ENCODE results near the gene ZBTB42. TPM values are rescaled to one million over a fixed set of nuclear protein-coding genes. Genes with fewer than 3 reads are reported as not detected.

ZBTB42 gene
- total RNA-seq, 1 donor from 2014 or later = 2.4 TPM

DNA sequence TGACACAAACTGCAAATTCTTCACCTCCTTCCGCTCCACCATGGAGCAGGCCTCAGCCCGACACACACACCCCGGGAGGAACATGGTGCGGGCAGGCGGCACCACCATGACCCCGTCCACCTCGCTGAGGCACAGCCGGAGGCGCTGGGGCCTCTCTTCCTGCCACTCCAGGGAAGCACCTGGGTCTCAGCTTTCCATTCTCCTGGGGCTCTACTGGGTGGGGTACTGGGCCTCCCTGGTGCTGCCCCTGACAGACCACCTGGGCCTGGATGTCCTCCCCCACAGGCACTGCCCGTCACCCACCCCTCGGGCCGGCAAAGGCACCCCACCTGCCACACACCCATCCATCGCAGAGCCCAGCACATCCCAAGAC lies 15.2 kb upstream of the ZBTB42 start:
- H3K27ac Mint-ChIP-seq (ENCODE audit: unreplicated experiment) = no peak overlapping the region
- TF ChIP-seq, protein P1, sequence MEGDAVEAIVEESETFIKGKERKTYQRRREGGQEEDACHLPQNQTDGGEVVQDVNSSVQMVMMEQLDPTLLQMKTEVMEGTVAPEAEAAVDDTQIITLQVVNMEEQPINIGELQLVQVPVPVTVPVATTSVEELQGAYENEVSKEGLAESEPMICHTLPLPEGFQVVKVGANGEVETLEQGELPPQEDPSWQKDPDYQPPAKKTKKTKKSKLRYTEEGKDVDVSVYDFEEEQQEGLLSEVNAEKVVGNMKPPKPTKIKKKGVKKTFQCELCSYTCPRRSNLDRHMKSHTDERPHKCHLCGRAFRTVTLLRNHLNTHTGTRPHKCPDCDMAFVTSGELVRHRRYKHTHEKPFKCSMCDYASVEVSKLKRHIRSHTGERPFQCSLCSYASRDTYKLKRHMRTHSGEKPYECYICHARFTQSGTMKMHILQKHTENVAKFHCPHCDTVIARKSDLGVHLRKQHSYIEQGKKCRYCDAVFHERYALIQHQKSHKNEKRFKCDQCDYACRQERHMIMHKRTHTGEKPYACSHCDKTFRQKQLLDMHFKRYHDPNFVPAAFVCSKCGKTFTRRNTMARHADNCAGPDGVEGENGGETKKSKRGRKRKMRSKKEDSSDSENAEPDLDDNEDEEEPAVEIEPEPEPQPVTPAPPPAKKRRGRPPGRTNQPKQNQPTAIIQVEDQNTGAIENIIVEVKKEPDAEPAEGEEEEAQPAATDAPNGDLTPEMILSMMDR (IDR thresholded peaks at IDR 0.05; ENCODE audit: unreplicated experiment) = no peak
- no peak for DNase-seq (ENCODE audit: low spot score)
- peaks cover 7% of the 10 kb centered on the region for H3K27me3 Mint-ChIP-seq (ENCODE audit: unreplicated experiment)
- no peaks in the 10 kb centered on the region for H3K9me3 Mint-ChIP-seq (ENCODE audit: unreplicated experiment)
- H3K4me1 Mint-ChIP-seq (ENCODE audit: unreplicated experiment) = no peaks in the 10 kb centered on the region
- H3K36me3 Mint-ChIP-seq (ENCODE audit: low read depth, unreplicated experiment) = no peaks in the 10 kb centered on the region
- no peak overlapping the region for H3K4me3 Mint-ChIP-seq (ENCODE audit: unreplicated experiment)

DNA sequence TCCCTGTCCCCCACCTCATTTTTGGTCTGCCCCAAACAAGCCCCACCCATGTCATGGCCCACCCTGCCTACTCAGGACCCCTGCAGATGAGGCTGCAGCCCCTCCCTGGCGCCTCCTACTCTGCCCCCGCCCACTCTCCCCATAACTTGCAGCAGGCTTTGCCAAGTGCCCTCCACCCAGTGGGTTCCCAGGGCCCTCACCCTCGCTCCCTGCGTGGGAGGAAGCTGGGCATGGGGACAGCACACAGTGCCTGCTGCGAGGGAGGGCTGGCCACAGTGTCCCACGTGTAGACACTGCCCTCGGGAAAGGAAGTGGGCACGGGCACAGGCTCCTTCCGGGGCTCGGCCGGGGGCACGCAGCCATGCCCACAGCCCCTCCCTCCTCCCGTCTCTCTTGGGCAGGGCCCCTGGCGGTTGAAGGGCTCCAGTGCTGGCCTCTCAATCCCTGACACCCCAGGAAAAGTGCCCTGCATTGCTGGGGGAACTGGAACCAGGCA lies 14.8 kb upstream of the ZBTB42 start:
- no peaks in the 10 kb centered on the region for H3K36me3 Mint-ChIP-seq (ENCODE audit: low read depth, unreplicated experiment)

DNA sequence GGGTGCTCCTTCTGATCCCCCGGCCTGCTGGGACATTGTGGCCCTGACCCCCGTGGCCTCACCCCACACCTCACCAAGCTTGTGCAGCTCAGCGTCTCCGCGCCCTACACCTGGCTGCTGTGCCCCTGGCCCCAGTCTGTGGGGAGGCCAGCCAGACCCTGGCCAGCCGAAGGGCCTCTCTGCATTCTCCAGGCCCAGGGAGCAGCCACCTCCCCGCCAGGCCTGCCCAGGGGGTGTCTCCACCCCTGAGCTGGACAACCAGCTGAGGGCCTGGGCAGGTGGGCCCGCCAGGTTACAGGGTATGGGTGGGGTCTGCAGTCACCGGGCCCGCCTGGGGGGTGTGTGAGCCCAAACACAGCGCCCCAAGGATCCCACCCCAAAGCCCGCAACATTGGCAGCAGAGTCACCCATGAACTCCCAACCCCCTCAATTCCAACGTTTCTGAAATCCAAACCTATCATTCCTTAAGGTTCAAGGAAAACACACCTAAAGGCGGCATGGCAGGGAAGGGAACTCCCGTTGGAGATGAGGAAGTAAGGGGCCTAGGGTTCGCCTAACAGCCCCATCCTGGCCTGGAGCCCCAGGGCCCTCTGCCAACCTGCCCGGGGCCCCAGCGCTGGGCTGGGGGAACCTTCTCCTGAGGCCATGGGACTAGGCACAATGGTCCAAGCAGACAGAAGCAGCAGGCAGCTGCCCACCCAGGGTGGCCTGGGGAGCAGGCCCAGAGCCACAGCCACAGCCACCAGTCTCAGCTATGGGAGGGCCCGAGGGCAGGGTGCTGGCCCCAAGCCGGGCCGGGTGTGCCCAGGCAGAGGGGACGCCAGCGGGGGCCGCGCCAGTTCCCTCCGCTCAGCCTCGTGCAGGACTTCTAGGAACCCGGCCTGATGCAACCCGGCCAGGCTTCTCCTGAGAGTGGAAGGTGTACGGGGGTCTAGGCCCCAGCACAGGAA lies 13.9 kb upstream of the ZBTB42 start:
- Mint-ChIP-seq H3K36me3 (ENCODE audit: low read depth, unreplicated experiment) (peaks cover 4% of the 10 kb centered on the region), H3K9me3 (ENCODE audit: unreplicated experiment) (no peaks in the 10 kb centered on the region), H3K27ac (ENCODE audit: unreplicated experiment) (no peak overlapping the region), H3K4me1 (ENCODE audit: unreplicated experiment) (no peaks in the 10 kb centered on the region), H3K27me3 (ENCODE audit: unreplicated experiment) (peaks cover 10% of the 10 kb centered on the region), H3K4me3 (ENCODE audit: unreplicated experiment) (no peak overlapping the region)
- DNase-seq (ENCODE audit: low spot score) = no peak
- TF ChIP-seq, protein P1 (IDR thresholded peaks at IDR 0.05; ENCODE audit: unreplicated experiment) = no peak

More for the DNA sequence above, 14.8 kb upstream of the ZBTB42 start:
- peaks cover 5% of the 10 kb centered on the region for H3K27me3 Mint-ChIP-seq (ENCODE audit: unreplicated experiment)
- no peaks in the 10 kb centered on the region for H3K9me3 Mint-ChIP-seq (ENCODE audit: unreplicated experiment)
- H3K27ac Mint-ChIP-seq (ENCODE audit: unreplicated experiment) = no peak overlapping the region
- DNase-seq (ENCODE audit: low spot score) = no peak
- TF ChIP-seq, protein P1 (IDR thresholded peaks at IDR 0.05; ENCODE audit: unreplicated experiment) = no peak
- no peaks in the 10 kb centered on the region for H3K4me1 Mint-ChIP-seq (ENCODE audit: unreplicated experiment)
- H3K4me3 Mint-ChIP-seq (ENCODE audit: unreplicated experiment) = no peak overlapping the region

DNA sequence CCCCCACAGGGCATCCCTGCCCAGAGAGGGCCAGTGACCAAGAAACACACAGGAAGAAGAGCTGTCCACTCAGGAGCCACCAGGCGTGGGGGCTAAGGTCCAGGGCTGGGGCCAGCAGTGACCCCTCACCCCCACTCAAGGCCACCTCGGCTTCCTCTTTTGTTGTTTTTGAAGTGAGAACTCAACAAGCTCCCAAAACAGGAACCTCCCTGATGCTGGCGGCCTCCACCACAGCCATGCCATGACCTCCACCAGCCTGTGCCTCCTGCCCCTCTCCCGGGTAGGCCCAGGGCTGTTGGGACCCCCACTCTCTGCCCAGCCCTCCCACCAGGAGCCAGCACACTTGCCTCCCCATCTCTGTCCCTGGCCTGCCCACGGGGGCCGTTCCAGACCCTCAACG lies 13.2 kb upstream of the ZBTB42 start:
- TF ChIP-seq, protein P1 (IDR thresholded peaks at IDR 0.05; ENCODE audit: unreplicated experiment) = no peak
- DNase-seq (ENCODE audit: low spot score) = no peak
- no peaks in the 10 kb centered on the region for H3K4me1 Mint-ChIP-seq (ENCODE audit: unreplicated experiment)
- H3K27me3 Mint-ChIP-seq (ENCODE audit: unreplicated experiment) = peaks cover 7% of the 10 kb centered on the region
- H3K27ac Mint-ChIP-seq (ENCODE audit: unreplicated experiment) = no peak overlapping the region
- H3K36me3 Mint-ChIP-seq (ENCODE audit: low read depth, unreplicated experiment) = peaks cover 4% of the 10 kb centered on the region
- H3K4me3 Mint-ChIP-seq (ENCODE audit: unreplicated experiment) = no peak overlapping the region
- no peaks in the 10 kb centered on the region for H3K9me3 Mint-ChIP-seq (ENCODE audit: unreplicated experiment)
